Activated CD8-positive, alpha-beta T cell treated with anti-CD3 and anti-CD28 coated beads, Interleukin-2, amount 10 ng/mL, durations not matched to agents 7 days and 5 days (primary cell): Measurements from ENCODE around the gene MED15. TPM values are rescaled to one million over a fixed set of nuclear protein-coding genes. Genes with fewer than 3 reads are reported as not detected.

ENCODE experiments used
- ATAC-seq: fragments of 150-1000 bp; cut with Tn5 transposase; one replicate; pipeline ENCODE4 v1.10.0; 2021; ENCODE audit warnings: moderate library complexity
- CTCF ChIA-PET: fragments of 350-600 bp; sonication (Branson Sonifier 250); formaldehyde crosslinking; loops from one replicate; lab custom pipeline; 2021; ENCODE audit warnings: antibody characterized with exemption; lab: Charles Lee
- POLR2A ChIA-PET: fragments of 350-600 bp; sonication (Branson Sonifier 250); formaldehyde crosslinking; loops from one replicate; lab custom pipeline; 2021; ENCODE audit warnings: antibody characterized with exemption; lab: Charles Lee
- DNase-seq: peaks from one replicate; pipeline ENCODE4 v3.0.0-alpha.2; 2020
- H3K27ac Mint-ChIP-seq: one replicate; pipeline ENCODE4 v1.8.0; 2021; ENCODE audit warnings: mild to moderate bottlenecking, mixed read lengths
- H3K27me3 Mint-ChIP-seq: one replicate; pipeline ENCODE4 v1.8.0; 2021; ENCODE audit warnings: low read depth, mixed read lengths
- H3K36me3 Mint-ChIP-seq: one replicate; pipeline ENCODE4 v1.8.0; 2021; ENCODE audit warnings: low read depth, mixed read lengths
- H3K4me1 Mint-ChIP-seq: one replicate; pipeline ENCODE4 v1.8.0; 2021; ENCODE audit warnings: low read depth, mixed read lengths
- H3K4me3 Mint-ChIP-seq: one replicate; pipeline ENCODE4 v1.8.0; 2021; ENCODE audit warnings: mild to moderate bottlenecking, mixed read lengths
- H3K9me3 Mint-ChIP-seq: one replicate; pipeline ENCODE4 v1.8.0; 2022; ENCODE audit warnings: mixed read lengths; ENCODE audit not compliant: insufficient read depth
- total RNA-seq, 2 experiments: library from RNA; stranded (reverse); gene quantifications; one replicate each; pipeline ENCODE4 v1.2.3, GENCODE V29; 2021

Gene MED15
- total RNA-seq, 2 experiments from 2014 or later = 155 to 161 TPM

DNA sequence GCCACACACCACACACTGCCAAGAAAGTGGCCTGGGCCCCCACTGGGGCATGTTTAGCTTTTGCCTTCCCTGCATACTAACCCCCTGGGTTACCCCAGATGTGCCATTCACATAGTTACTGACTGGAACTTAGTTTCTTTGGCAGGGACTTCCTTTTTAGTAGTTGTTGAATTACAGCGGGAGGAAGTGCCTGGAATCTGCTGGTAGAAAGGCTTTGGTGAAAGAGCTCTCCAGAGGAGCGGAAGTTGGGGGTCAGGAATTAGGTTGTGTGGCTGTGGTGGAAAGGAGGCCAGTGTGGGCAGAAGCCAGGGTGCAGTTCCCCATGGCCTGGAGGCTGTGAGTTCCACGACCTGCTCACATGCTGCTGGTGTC lies 69.0 kb downstream of the MED15 start:
- DNase-seq (no peak), ATAC-seq (no peak)
- H3K9me3 Mint-ChIP-seq = no peaks in the 10 kb centered on the region
- ChIA-PET POLR2A (interaction anchor here (2.2 kb wide), 1 partner anchor 68 kb away, joined by 6 read pairs; the partner anchor contains the start of gene MED15), CTCF (interaction anchor here (1.6 kb wide), 1 partner anchor 12 kb away, joined by 4 read pairs; no protein-coding TSS in a partner anchor)
- H3K27me3 Mint-ChIP-seq = no peaks in the 10 kb centered on the region
- H3K4me1 Mint-ChIP-seq = peaks cover 21% of the 10 kb centered on the region
- H3K4me3 Mint-ChIP-seq = no peak overlapping the region
- H3K36me3 Mint-ChIP-seq = peaks cover 62% of the 10 kb centered on the region
- H3K27ac Mint-ChIP-seq = peak overlapping the region; percentile 50

GRCh38 chr22:20577045-20577444 lies 69.6 kb downstream of the MED15 start:
- no peak for ATAC-seq
- Mint-ChIP-seq H3K9me3 (no peaks in the 10 kb centered on the region), H3K4me1 (peaks cover 14% of the 10 kb centered on the region), H3K27me3 (no peaks in the 10 kb centered on the region), H3K4me3 (no peak overlapping the region), H3K27ac (peak overlapping the region; percentile 50), H3K36me3 (peaks cover 60% of the 10 kb centered on the region)
- no peak for DNase-seq
- POLR2A ChIA-PET = no interaction called here
- CTCF ChIA-PET = interaction anchor here (1.6 kb wide), 1 partner anchor 13 kb away, joined by 4 read pairs; no protein-coding TSS in a partner anchor

DNA sequence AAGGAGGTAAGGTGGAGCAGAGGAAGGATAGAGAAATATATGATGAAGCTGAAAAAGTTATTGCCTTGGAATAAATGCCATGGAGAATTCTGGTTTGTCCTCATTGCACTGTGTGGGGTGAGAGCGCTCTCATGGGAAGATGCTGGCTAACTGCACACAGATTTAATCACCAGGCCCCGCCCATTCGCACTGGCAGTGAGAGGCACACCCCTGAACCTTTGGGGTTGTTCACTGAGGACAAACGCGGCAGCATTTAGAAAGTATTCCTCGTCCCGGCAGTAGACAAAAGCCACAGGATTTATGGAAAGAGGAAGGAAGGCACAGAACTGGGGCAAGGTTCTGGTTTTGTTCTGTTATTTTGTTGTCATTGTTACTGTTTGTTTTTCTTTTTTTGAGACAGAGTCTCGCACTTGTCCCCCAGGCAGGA lies 70.2 kb downstream of the MED15 start:
- no peak for DNase-seq
- Mint-ChIP-seq H3K4me3 (no peak overlapping the region), H3K27ac (peak overlapping the region; percentile 43), H3K4me1 (peaks cover 9% of the 10 kb centered on the region), H3K36me3 (peaks cover 54% of the 10 kb centered on the region), H3K9me3 (no peaks in the 10 kb centered on the region), H3K27me3 (no peaks in the 10 kb centered on the region)
- no peak for ATAC-seq
- POLR2A ChIA-PET = interaction anchor here (0.6 kb wide), 1 partner anchor 11 kb away, joined by 3 read pairs; no protein-coding TSS in a partner anchor
- CTCF ChIA-PET = interaction anchor here (1.6 kb wide), 1 partner anchor 14 kb away, joined by 4 read pairs; no protein-coding TSS in a partner anchor

DNA sequence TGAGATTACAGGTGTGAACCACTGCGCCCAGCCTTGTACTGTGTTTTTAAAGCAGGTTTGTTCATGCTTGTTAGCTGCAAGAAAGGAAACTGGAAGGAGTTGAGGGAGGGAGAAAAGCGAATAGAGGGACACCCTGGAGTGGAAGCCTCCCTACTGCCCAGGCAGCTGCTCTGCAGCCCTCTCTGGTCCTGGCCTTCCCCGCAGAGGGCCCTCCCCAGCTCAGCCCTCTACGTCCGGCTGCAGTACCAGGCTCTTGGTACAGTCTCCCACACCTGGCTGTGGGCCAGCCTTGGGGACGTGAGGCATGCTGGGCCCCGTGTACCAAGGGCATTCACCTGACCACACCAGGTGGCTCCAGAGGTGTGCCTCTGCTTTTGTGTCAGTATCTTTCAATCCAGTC lies 70.8 kb downstream of the MED15 start:
- POLR2A ChIA-PET = interaction anchor here (0.9 kb wide), 1 partner anchor 71 kb away, joined by 4 read pairs; the partner anchor contains the start of gene MED15
- no peak overlapping the region for H3K4me3 Mint-ChIP-seq
- H3K27ac Mint-ChIP-seq = no peak overlapping the region
- peaks cover 54% of the 10 kb centered on the region for H3K36me3 Mint-ChIP-seq
- H3K27me3 Mint-ChIP-seq = no peaks in the 10 kb centered on the region
- CTCF ChIA-PET = no interaction called here
- ATAC-seq (no peak), DNase-seq (no peak)
- peaks cover 9% of the 10 kb centered on the region for H3K4me1 Mint-ChIP-seq
- H3K9me3 Mint-ChIP-seq = no peaks in the 10 kb centered on the region

GRCh38 chr22:20578707-20579106 lies 71.3 kb downstream of the MED15 start:
- Mint-ChIP-seq H3K9me3 (no peaks in the 10 kb centered on the region), H3K4me3 (no peak overlapping the region), H3K27ac (no peak overlapping the region), H3K36me3 (peaks cover 49% of the 10 kb centered on the region), H3K27me3 (no peaks in the 10 kb centered on the region), H3K4me1 (peaks cover 9% of the 10 kb centered on the region)
- ChIA-PET CTCF (interaction anchor here (3.1 kb wide), 1 partner anchor 14 kb away, joined by 12 read pairs; no protein-coding TSS in a partner anchor), POLR2A (interaction anchor here (0.9 kb wide), 1 partner anchor 72 kb away, joined by 4 read pairs; the partner anchor contains the start of gene MED15)
- no peak for DNase-seq
- ATAC-seq = no peak

DNA sequence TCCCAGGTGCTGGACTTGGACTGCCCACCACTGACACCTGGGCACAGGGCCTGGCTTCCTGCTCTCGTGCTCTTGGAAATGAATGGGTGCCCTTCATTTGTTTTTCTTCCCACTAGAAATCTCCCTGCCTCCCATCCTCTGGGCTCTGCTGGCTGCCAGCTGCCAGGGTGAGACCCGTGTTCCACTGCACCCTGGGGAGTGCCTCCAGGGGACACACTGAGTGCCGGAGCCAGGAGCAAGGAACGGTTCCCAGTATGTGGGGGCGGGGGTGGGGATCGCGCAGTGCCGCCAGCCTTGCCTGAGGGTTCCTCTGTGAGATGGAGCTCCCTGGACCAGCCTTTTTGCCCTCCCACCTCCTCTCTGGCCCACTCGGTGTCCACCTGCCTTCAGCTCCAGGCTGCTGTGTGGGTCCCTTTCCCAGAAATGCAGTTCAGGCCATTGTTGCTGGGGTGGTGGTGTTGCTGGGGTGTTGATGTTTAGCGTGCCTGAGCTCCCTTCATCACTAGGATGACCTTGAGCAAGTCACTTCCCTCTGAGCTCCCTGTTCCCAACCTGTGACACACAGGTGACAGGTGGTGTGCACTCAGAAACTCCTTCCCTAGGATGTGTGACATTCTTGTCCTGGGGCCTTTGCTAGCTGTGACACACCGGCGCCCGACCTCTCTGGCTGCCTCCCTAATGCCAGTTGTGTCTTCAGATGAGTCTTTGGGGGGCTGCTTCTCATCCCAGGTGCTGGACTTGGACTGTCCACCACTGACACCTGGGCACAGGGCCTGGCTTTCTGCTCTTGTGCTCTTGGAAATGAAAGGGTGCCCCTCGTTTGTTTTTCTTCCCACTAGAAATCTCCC lies 72.1 kb downstream of the MED15 start:
- peaks cover 48% of the 10 kb centered on the region for H3K36me3 Mint-ChIP-seq
- no peaks in the 10 kb centered on the region for H3K27me3 Mint-ChIP-seq
- POLR2A ChIA-PET = interaction anchor here (0.9 kb wide), 1 partner anchor 12 kb away, joined by 3 read pairs; no protein-coding TSS in a partner anchor
- CTCF ChIA-PET = interaction anchor here (0.6 to 3.1 kb wide), 4 partner anchors 15 to 162 kb away, joined by 3 to 12 read pairs (median 4); no protein-coding TSS in a partner anchor
- no peak for DNase-seq
- no peak for ATAC-seq
- H3K4me3 Mint-ChIP-seq = no peak overlapping the region
- H3K9me3 Mint-ChIP-seq = no peaks in the 10 kb centered on the region
- peaks cover 9% of the 10 kb centered on the region for H3K4me1 Mint-ChIP-seq
- peak overlapping the region; percentile 36 for H3K27ac Mint-ChIP-seq

GRCh38 chr22:20580179-20580578 lies 72.8 kb downstream of the MED15 start:
- peaks cover 7% of the 10 kb centered on the region for H3K4me1 Mint-ChIP-seq
- H3K9me3 Mint-ChIP-seq = no peaks in the 10 kb centered on the region
- ChIA-PET CTCF (interaction anchor here (1.0 to 3.1 kb wide), 3 partner anchors 16 to 29 kb away, joined by 3 to 12 read pairs (median 4); no protein-coding TSS in a partner anchor), POLR2A (interaction anchor here (0.9 kb wide), 1 partner anchor 13 kb away, joined by 3 read pairs; no protein-coding TSS in a partner anchor)
- peak overlapping the region; percentile 36 for H3K27ac Mint-ChIP-seq
- ATAC-seq (no peak), DNase-seq (no peak)
- peaks cover 43% of the 10 kb centered on the region for H3K36me3 Mint-ChIP-seq
- H3K27me3 Mint-ChIP-seq = no peaks in the 10 kb centered on the region
- no peak overlapping the region for H3K4me3 Mint-ChIP-seq

DNA sequence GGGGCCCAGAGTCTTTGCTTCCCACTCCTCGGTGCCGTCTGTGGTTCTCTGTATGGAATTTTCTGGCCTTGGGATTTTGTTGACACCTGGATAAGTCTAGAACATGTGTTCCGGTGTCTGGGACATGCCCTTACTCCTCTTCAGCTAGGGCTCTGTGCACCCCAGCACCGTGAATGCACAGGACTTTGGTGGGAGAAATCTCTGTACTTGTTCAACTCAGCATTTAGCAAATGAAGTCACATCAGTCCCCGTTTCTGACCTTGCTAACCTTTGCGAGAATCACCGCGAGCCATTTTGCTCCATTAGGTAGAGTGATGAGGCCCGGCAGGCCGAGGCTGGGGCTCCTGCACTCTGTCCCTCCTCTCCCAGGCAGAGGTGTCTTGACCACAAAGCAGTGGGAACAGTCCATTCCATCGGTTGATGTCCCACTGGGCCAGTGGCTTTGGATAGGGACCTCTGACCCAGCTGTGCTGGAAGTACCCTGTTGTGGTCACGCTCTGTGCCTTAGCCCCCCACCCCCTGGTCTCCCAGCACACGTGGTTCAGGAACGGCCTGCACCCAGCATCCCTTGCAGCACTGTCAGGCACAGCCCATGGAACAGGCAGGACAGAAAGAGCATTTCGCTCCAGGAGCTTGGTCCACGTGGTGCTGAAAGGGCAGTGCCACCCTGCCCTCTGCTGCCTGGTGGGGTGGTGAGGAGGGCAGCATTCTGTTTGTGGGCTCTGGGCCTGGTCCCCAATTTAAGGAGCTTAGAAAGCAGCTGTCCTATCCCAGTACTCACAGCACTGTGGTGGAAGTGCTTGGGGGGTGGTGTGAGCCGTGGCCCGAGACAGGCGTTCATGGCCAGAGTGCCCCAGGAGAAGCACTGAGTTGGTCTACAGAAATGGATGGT lies 73.4 kb downstream of the MED15 start:
- Mint-ChIP-seq H3K4me3 (no peak overlapping the region), H3K9me3 (no peaks in the 10 kb centered on the region), H3K4me1 (peaks cover 7% of the 10 kb centered on the region), H3K36me3 (peaks cover 44% of the 10 kb centered on the region), H3K27ac (peak overlapping the region; percentile 36), H3K27me3 (no peaks in the 10 kb centered on the region)
- ChIA-PET POLR2A (no interaction called here), CTCF (interaction anchor here (1.0 to 3.1 kb wide), 3 partner anchors 9 to 23 kb away, joined by 3 to 12 read pairs (median 3); no protein-coding TSS in a partner anchor)
- ATAC-seq (no peak), DNase-seq (no peak)

DNA sequence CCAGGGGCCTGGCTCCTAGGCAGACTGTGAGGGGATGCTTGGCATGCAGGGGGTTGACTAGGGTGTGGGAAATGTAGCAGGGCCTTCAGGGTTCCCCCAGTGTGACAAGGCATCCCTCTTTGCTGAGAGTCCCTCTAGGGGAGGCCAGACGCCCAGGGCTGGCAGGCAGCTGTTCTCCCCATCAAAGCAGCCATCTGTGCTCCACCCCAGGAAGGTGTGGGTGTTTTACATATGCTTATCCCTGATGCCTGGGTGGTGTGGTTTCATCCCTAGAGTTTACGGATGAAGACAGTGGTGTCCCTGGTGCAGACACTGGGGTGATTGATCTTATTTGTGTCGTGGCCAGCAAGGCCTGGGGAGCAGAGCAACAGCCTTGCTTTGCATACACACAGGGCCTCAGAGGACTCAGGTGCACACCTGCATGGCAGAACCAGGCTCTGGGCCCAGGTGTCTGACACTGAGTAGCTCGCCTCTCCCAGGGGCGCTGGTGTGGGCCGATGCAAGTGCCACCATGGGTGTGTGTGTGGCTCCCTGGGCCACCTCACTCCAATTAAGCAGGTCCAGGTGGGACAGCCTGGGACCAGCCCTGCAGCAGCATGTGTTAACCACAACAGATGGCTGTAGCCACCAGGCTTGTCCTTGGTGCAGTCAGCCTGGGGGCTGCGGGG lies 74.2 kb downstream of the MED15 start:
- no peak for ATAC-seq
- H3K36me3 Mint-ChIP-seq = peaks cover 43% of the 10 kb centered on the region

DNA sequence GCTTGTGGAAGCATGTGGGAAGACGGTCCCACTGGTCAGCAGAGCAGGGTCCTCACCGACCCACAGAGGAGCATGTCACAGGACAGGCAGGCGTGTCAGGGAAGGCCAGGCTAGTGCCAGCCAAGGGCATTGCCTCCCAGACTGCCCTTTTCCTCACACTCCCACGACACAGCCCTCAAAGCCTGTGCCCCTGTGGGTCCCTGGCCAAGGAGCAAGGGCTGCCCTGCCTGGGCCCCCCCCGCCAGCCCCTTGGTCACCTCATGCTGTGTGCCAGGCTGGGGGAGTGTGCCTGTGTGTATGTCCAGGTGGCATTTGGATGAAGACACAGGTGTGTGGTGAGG lies 74.7 kb downstream of the MED15 start:
- DNase-seq (no peak), ATAC-seq (no peak)
- ChIA-PET POLR2A (no interaction called here), CTCF (interaction anchor here (1.8 kb wide), 1 partner anchor 18 kb away, joined by 7 read pairs; no protein-coding TSS in a partner anchor)
- no peaks in the 10 kb centered on the region for H3K27me3 Mint-ChIP-seq
- peak overlapping the region; percentile 25 for H3K27ac Mint-ChIP-seq
- H3K9me3 Mint-ChIP-seq = no peaks in the 10 kb centered on the region
- H3K4me3 Mint-ChIP-seq = no peak overlapping the region
- peaks cover 7% of the 10 kb centered on the region for H3K4me1 Mint-ChIP-seq
- H3K36me3 Mint-ChIP-seq = peaks cover 44% of the 10 kb centered on the region

More for the DNA sequence above, 74.2 kb downstream of the MED15 start:
- H3K27me3 Mint-ChIP-seq = no peaks in the 10 kb centered on the region
- peaks cover 7% of the 10 kb centered on the region for H3K4me1 Mint-ChIP-seq
- peak overlapping the region; percentile 25 for H3K27ac Mint-ChIP-seq
- H3K4me3 Mint-ChIP-seq = no peak overlapping the region
- no peak for DNase-seq
- H3K9me3 Mint-ChIP-seq = no peaks in the 10 kb centered on the region
- ChIA-PET POLR2A (no interaction called here), CTCF (interaction anchor here (1.0 to 3.1 kb wide), 2 partner anchors 10 to 17 kb away, joined by 3 to 12 read pairs; no protein-coding TSS in a partner anchor)
